PC-9 (cell line): ENCODE measurements around the gene NTN4.

Source experiments
- EZH2 ChIP-seq: fragments of 200-600 bp; sonication (generic); IDR thresholded peaks from 2 replicates; pipeline ENCODE4 v1.8.0; 2017; ENCODE audit warnings: antibody characterized with exemption, low read depth
- TF ChIP-seq, protein P1 (sequence below): fragments of 200-600 bp; sonication (generic); conservative IDR thresholded peaks from 2 replicates; pipeline ENCODE4 v1.6.1; 2017; ENCODE audit warnings: mixed run types, antibody characterized with exemption, mild to moderate bottlenecking, moderate library complexity

DNA sequence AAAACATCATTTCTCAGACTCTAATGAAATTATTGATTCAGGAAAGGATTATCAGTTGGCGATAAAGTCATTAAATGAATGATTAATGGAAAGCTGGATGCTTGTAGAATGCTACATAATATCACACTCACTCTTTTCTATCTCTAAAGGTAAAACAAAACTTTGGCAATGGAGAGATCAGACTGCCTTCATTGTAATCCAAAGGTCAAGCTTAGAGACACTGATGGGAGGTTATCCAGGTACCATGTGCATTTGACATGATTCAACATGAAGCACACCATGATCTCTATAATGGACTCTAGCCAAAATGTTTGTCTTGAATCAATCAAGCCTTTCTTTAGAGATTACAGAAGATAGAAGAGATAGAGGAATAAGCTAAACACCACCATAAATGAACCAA is 129.2 kb downstream of the NTN4 start:
- TF ChIP-seq, protein P1, sequence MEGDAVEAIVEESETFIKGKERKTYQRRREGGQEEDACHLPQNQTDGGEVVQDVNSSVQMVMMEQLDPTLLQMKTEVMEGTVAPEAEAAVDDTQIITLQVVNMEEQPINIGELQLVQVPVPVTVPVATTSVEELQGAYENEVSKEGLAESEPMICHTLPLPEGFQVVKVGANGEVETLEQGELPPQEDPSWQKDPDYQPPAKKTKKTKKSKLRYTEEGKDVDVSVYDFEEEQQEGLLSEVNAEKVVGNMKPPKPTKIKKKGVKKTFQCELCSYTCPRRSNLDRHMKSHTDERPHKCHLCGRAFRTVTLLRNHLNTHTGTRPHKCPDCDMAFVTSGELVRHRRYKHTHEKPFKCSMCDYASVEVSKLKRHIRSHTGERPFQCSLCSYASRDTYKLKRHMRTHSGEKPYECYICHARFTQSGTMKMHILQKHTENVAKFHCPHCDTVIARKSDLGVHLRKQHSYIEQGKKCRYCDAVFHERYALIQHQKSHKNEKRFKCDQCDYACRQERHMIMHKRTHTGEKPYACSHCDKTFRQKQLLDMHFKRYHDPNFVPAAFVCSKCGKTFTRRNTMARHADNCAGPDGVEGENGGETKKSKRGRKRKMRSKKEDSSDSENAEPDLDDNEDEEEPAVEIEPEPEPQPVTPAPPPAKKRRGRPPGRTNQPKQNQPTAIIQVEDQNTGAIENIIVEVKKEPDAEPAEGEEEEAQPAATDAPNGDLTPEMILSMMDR = no peak
- no peak for TF ChIP-seq EZH2
